Liver (tissue), 3 donors: Measurements from ENCODE around the gene RPGRIP1L.

Experiments
- GABPA ChIP-seq, 2 donors: IDR thresholded peaks in 1 of 2; conservative IDR thresholded peaks in 1 of 2; 2 replicates each; pipeline ENCODE4 v1.6.1; 2016; ENCODE audit warnings: antibody characterized with exemption in 2 of 2, mild to moderate bottlenecking in 1 of 2, moderate library complexity in 1 of 2
- SP1 ChIP-seq: IDR thresholded peaks from 2 replicates; pipeline ENCODE4 v1.6.1; 2018; ENCODE audit warnings: antibody characterized with exemption, mild to moderate bottlenecking
- TF ChIP-seq, protein P1 (sequence below): fragments of 150-350 bp; IDR thresholded peaks from 2 replicates; pipeline ENCODE4 v1.5.1; 2017; ENCODE audit warnings: improper control_type of control experiment, low read depth, low read length; ENCODE audit not compliant: missing input control
- donor health status: healthy.
- donor health status: healthy.

DNA sequence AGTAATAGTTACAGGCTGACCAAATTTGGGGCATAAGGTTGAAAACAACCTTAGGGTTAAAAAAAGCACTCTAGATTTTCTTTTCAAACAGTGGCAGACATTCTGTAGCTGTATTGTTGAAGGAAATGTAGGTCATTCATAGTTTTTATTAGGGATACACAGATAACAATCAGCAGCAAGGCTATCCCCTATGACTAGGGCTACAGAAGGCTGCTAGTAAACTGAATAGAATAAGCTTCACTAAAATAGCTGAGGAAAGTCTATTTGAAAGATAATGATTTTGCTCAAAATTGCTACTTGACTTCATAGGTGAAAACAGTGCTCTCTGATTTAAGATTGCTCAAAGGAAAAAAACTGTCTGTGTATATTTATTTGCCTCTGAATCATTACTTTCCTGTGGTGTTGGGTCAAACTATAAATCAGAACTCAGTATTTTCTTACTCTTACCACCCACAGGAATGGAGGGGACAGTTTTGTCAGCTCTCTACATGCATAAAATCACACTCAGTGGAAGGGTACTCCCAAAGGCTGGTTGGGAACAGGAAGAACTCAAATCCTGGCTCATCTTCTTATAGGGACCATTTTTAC is 24.8 kb downstream of the RPGRIP1L start:
- no peak for TF ChIP-seq SP1
- TF ChIP-seq, protein P1, sequence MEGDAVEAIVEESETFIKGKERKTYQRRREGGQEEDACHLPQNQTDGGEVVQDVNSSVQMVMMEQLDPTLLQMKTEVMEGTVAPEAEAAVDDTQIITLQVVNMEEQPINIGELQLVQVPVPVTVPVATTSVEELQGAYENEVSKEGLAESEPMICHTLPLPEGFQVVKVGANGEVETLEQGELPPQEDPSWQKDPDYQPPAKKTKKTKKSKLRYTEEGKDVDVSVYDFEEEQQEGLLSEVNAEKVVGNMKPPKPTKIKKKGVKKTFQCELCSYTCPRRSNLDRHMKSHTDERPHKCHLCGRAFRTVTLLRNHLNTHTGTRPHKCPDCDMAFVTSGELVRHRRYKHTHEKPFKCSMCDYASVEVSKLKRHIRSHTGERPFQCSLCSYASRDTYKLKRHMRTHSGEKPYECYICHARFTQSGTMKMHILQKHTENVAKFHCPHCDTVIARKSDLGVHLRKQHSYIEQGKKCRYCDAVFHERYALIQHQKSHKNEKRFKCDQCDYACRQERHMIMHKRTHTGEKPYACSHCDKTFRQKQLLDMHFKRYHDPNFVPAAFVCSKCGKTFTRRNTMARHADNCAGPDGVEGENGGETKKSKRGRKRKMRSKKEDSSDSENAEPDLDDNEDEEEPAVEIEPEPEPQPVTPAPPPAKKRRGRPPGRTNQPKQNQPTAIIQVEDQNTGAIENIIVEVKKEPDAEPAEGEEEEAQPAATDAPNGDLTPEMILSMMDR, result no peak
- no peak for TF ChIP-seq GABPA (IDR thresholded peaks at IDR 0.05 in 1 of 2, conservative IDR thresholded peaks at IDR 0.05 in 1 of 2)
